HuH-7 (cell line): Measurements from ENCODE around the gene C1QTNF7.
A peak's percentile ranks its signal among the peaks of the same experiment; 100 is the strongest.

Experiments
- DNase-seq: peaks from one replicate; pipeline ENCODE4 v3.0.0; 2011; ENCODE audit warnings: low spot score

The C1QTNF7 gene

GRCh38 chr4:15457406-15458201 lies 29.8 kb downstream of the C1QTNF7 start:
- peak; percentile 10 for DNase-seq

- no peak for DNase-seq
Observed at GRCh38 chr4:15458616-15459015, 30.8 kb downstream of the C1QTNF7 start.

- no peak for DNase-seq
Observed at GRCh38 chr4:15459706-15460105, 31.9 kb downstream of the C1QTNF7 start.

GRCh38 chr4:15466596-15466995 lies 38.8 kb downstream of the C1QTNF7 start:
- DNase-seq = no peak

GRCh38 chr4:15469402-15470127 lies 41.7 kb downstream of the C1QTNF7 start, which contains the start of gene CC2D2A:
Gene CC2D2A, plus strand, starts transcription at chr4:15469882. Its CDS starts 6,051 bp downstream, at chr4:15475933.
- no peak for DNase-seq

- DNase-seq = no peak
Observed at GRCh38 chr4:15470128-15470475, 42.3 kb downstream of the C1QTNF7 start.

- no peak for DNase-seq
Observed at GRCh38 chr4:15476396-15476795, 48.6 kb downstream of the C1QTNF7 start.

- no peak for DNase-seq
Observed at GRCh38 chr4:15478724-15479088, 50.9 kb downstream of the C1QTNF7 start.

GRCh38 chr4:15479089-15479912 lies 51.5 kb downstream of the C1QTNF7 start:
- peak; percentile 55 for DNase-seq

GRCh38 chr4:15479913-15480185 lies 52.0 kb downstream of the C1QTNF7 start:
- DNase-seq = no peak

GRCh38 chr4:15481961-15482745 lies 54.3 kb downstream of the C1QTNF7 start:
- no peak for DNase-seq

GRCh38 chr4:15482842-15483241 lies 55.0 kb downstream of the C1QTNF7 start:
- DNase-seq = no peak

GRCh38 chr4:15488136-15488535 lies 60.3 kb downstream of the C1QTNF7 start:
- DNase-seq = no peak

- DNase-seq = no peak
Observed at GRCh38 chr4:15488658-15489470, 61.0 kb downstream of the C1QTNF7 start.

- DNase-seq = no peak
Observed at GRCh38 chr4:15489551-15489950, 61.7 kb downstream of the C1QTNF7 start.

- no peak for DNase-seq
Observed at GRCh38 chr4:15493411-15493810, 65.6 kb downstream of the C1QTNF7 start.

GRCh38 chr4:15495621-15496020 lies 67.8 kb downstream of the C1QTNF7 start:
- DNase-seq = no peak
